ENCODE measurements around the gene CFAP45.

- TF ChIP-seq POLR2AphosphoS5 (IDR thresholded peaks at IDR 0.05; ENCODE audit: low read depth, low read length) (no peak), POLR2A (IDR thresholded peaks at IDR 0.05; ENCODE audit: low read depth, low read length) (no peak)
Observed at GRCh38 chr1:159835862-159836525, 64.0 kb downstream of the CFAP45 start.

Measured in GM12892 (cell line).